HFFc6 (cell line): ENCODE results near the gene LMCD1. TPM values are rescaled to one million over a fixed set of nuclear protein-coding genes. Genes with fewer than 3 reads are reported as not detected.

ENCODE experiments used
- DNase-seq: peaks from one replicate; pipeline ENCODE4 v3.0.0-alpha.2; 2018
- H3K27ac Mint-ChIP-seq: 2 replicates; pipeline ENCODE4 v1.8.0; 2020; ENCODE audit warnings: mild to moderate bottlenecking, mixed read lengths
- H3K27me3 Mint-ChIP-seq: 2 replicates; pipeline ENCODE4 v1.8.0; 2021; ENCODE audit warnings: mild to moderate bottlenecking, moderate library complexity, mixed read lengths; ENCODE audit not compliant: insufficient read depth
- H3K36me3 Mint-ChIP-seq: 2 replicates; pipeline ENCODE4 v1.8.0; 2021; ENCODE audit warnings: low read depth, mixed read lengths
- H3K4me1 Mint-ChIP-seq: 2 replicates; pipeline ENCODE4 v1.8.0; 2020; ENCODE audit warnings: low read depth, mixed read lengths
- H3K4me3 Mint-ChIP-seq: 2 replicates; pipeline ENCODE4 v1.8.0; 2020; ENCODE audit warnings: mild to moderate bottlenecking, moderate library complexity, mixed read lengths
- H3K9me3 Mint-ChIP-seq: 2 replicates; pipeline ENCODE4 v1.8.0; 2020; ENCODE audit warnings: mild to moderate bottlenecking, mixed read lengths
- CTCF ChIP-seq: fragments of 200-600 bp; sonication (generic); IDR thresholded peaks from 2 replicates; pipeline ENCODE4 v1.5.0; 2021; ENCODE audit warnings: antibody characterized with exemption, mild to moderate bottlenecking
- total RNA-seq, 6 experiments: library from RNA; stranded (reverse); fragmentation: NEBNext Ultra II Directional; extraction: Animal tissue kit (Norgen Biotek cat#: 25700); gene quantifications; 2 replicates in 1 of 6; 3 replicates in 5 of 6; pipeline ENCODE4 v1.2.3, GENCODE V29; 2021

The LMCD1 gene
- total RNA-seq, 6 experiments from 2014 or later, result 20.1 to 50.6 (median 23.3) TPM

- peak overlapping the region; percentile 92 for H3K4me3 Mint-ChIP-seq
- DNase-seq, result peak; percentile 51
These were observed 1.2 kb upstream of the LMCD1 start for GRCh38 chr3:8500319-8500988.

GRCh38 chr3:8500989-8501370, 643 bp upstream of the LMCD1 start:
- peaks cover 67% of the 10 kb centered on the region for H3K4me1 Mint-ChIP-seq
- H3K27ac Mint-ChIP-seq, result peak overlapping the region; percentile 89
- H3K4me3 Mint-ChIP-seq, result peak overlapping the region; percentile 92

More at GRCh38 chr3:8500319-8500988, 1.2 kb upstream of the LMCD1 start:
- TF ChIP-seq CTCF, result no peak
- 0 out of 2 replicates have a peak, but pooled peaks cover under 1% of the 10 kb centered on the region for H3K36me3 Mint-ChIP-seq
- H3K4me1 Mint-ChIP-seq, result peaks cover 61% of the 10 kb centered on the region
- H3K9me3 Mint-ChIP-seq, result no peaks in the 10 kb centered on the region
- no peaks in the 10 kb centered on the region; the same call in none of the 2 replicates for H3K27me3 Mint-ChIP-seq
- peak overlapping the region; percentile 89 for H3K27ac Mint-ChIP-seq

GRCh38 chr3:8503461-8503860, 1.8 kb downstream of the LMCD1 start:
- H3K4me1 Mint-ChIP-seq, result peaks cover 78% of the 10 kb centered on the region
- H3K4me3 Mint-ChIP-seq, result peak overlapping the region; percentile 58
- no peak for TF ChIP-seq CTCF
- peak; percentile 37 for DNase-seq
- no peaks in the 10 kb centered on the region; the same call in 1 of the 2 replicates for H3K27me3 Mint-ChIP-seq
- H3K27ac Mint-ChIP-seq, result peak overlapping the region; percentile 55
- H3K36me3 Mint-ChIP-seq, result peaks cover 4% of the 10 kb centered on the region; the same call in 1 of the 2 replicates
- no peaks in the 10 kb centered on the region for H3K9me3 Mint-ChIP-seq

More at GRCh38 chr3:8500989-8501370, 643 bp upstream of the LMCD1 start:
- no peak for DNase-seq
- Mint-ChIP-seq H3K36me3 (peaks cover 4% of the 10 kb centered on the region; the same call in 1 of the 2 replicates), H3K27me3 (no peaks in the 10 kb centered on the region; the same call in 1 of the 2 replicates), H3K9me3 (no peaks in the 10 kb centered on the region)
- no peak for TF ChIP-seq CTCF

GRCh38 chr3:8503871-8504610, 2.4 kb downstream of the LMCD1 start:
- Mint-ChIP-seq H3K4me1 (peaks cover 84% of the 10 kb centered on the region), H3K4me3 (peak overlapping the region; percentile 58), H3K36me3 (peaks cover 4% of the 10 kb centered on the region; the same call in 1 of the 2 replicates), H3K27me3 (no peaks in the 10 kb centered on the region; the same call in 1 of the 2 replicates), H3K27ac (peak overlapping the region; percentile 55), H3K9me3 (no peaks in the 10 kb centered on the region)
- DNase-seq, result no peak
- TF ChIP-seq CTCF, result no peak

- Mint-ChIP-seq H3K27ac (peak overlapping the region; percentile 21; the same call in 1 of the 2 replicates), H3K36me3 (peaks cover 4% of the 10 kb centered on the region; the same call in 1 of the 2 replicates), H3K4me1 (peaks cover 90% of the 10 kb centered on the region), H3K27me3 (no peaks in the 10 kb centered on the region; the same call in 1 of the 2 replicates), H3K4me3 (peak overlapping the region; percentile 58; the same call in 1 of the 2 replicates), H3K9me3 (no peaks in the 10 kb centered on the region)
- no peak for TF ChIP-seq CTCF
- no peak for DNase-seq
These were observed 3.0 kb downstream of the LMCD1 start for GRCh38 chr3:8504611-8504973.
